RKO (cell line): ENCODE results near the gene CACNA1E.

Experiments
- DNase-seq: peaks from one replicate; pipeline ENCODE4 v3.0.0-alpha.2; 2016; ENCODE audit warnings: low spot score

Gene CACNA1E

GRCh38 chr1:181583598-181583997 lies 100.3 kb downstream of the CACNA1E start:
- no peak for DNase-seq

- peak; percentile 3 for DNase-seq
These were observed 104.6 kb downstream of the CACNA1E start for GRCh38 chr1:181587870-181588438.

GRCh38 chr1:181588631-181589030 lies 105.3 kb downstream of the CACNA1E start:
- DNase-seq, result no peak

GRCh38 chr1:181592255-181592859 lies 109.0 kb downstream of the CACNA1E start:
- DNase-seq, result no peak

GRCh38 chr1:181593042-181593441 lies 109.7 kb downstream of the CACNA1E start:
- DNase-seq, result no peak

GRCh38 chr1:181594553-181594952 lies 111.2 kb downstream of the CACNA1E start:
- no peak for DNase-seq

GRCh38 chr1:181595234-181595633 lies 111.9 kb downstream of the CACNA1E start:
- no peak for DNase-seq

- DNase-seq, result no peak
These were observed 118.1 kb downstream of the CACNA1E start for GRCh38 chr1:181601186-181601950.

- DNase-seq, result no peak
These were observed 120.6 kb downstream of the CACNA1E start for GRCh38 chr1:181603735-181604410.

GRCh38 chr1:181604482-181605249 lies 121.3 kb downstream of the CACNA1E start:
- no peak for DNase-seq

GRCh38 chr1:181607524-181607923 lies 124.2 kb downstream of the CACNA1E start:
- no peak for DNase-seq

GRCh38 chr1:181608386-181608785 lies 125.1 kb downstream of the CACNA1E start:
- no peak for DNase-seq

GRCh38 chr1:181608948-181609347 lies 125.6 kb downstream of the CACNA1E start:
- no peak for DNase-seq

GRCh38 chr1:181612100-181612499 lies 128.8 kb downstream of the CACNA1E start:
- no peak for DNase-seq

GRCh38 chr1:181618559-181618958 lies 135.2 kb downstream of the CACNA1E start:
- DNase-seq, result no peak

GRCh38 chr1:181620183-181620582 lies 136.9 kb downstream of the CACNA1E start:
- no peak for DNase-seq

- DNase-seq, result no peak
These were observed 140.5 kb downstream of the CACNA1E start for GRCh38 chr1:181623850-181624249.

- no peak for DNase-seq
These were observed 143.1 kb downstream of the CACNA1E start for GRCh38 chr1:181626279-181626938.

GRCh38 chr1:181630398-181630797 lies 147.1 kb downstream of the CACNA1E start:
- DNase-seq, result no peak

- no peak for DNase-seq
These were observed 147.5 kb downstream of the CACNA1E start for GRCh38 chr1:181630838-181631237.

- no peak for DNase-seq
These were observed 149.2 kb downstream of the CACNA1E start for GRCh38 chr1:181632492-181632891.
